Subcutaneous adipose tissue (tissue), 4 donors: Measurements from ENCODE around the gene RTF1. TPM values are rescaled to one million over a fixed set of nuclear protein-coding genes. Genes with fewer than 3 reads are reported as not detected.

Source experiments
- CTCF ChIP-seq: fragments of 450-650 bp; IDR thresholded peaks from one replicate; pipeline ENCODE4 v1.5.1; 2016; ENCODE audit warnings: low read depth, mild to moderate bottlenecking, control low read depth, antibody characterized with exemption, moderate library complexity
- total RNA-seq, 4 donors: library from RNA; depleted of rRNA; stranded (reverse); fragments of >200 nt; gene quantifications; one replicate each; pipeline ENCODE4 v1.1.0, GENCODE V29; 2016

The RTF1 gene
- total RNA-seq, 4 donors from 2014 or later: 21.7 to 58.7 (median 32.5) TPM

DNA sequence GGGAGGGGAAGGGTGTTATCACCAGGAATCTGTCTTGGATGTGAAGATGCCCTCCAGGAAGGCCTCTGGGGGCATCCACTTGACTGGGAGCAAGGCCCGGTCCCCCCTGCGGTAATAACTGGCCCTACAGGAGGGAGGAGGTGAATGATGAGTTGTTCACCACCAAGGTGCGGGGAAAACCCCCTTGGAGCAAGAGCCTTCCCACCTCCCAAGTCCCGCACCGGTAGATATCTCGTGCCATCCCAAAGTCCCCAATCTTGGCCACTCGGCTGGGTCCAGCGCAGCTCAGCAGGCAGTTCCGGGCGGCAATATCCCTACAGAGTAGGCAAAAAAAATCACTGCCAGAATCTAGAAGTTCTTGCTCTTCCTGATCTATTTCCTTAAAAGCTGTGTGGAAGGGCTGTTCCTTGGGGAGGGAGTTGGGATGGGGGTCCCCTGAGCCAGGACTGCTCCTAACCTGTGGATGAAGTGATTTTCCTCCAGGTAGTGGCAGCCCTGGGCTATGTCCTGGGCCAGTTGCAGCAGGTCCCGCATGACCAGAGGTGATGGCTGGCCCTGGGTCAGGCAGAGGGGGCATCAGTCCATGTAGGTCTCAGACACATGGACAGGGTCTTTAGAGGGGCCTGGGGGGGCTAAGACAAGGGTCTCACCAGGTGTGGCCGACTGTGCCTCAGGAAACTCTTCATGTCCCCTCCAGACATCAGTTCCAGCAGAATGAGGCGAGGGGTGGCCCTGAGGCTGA is 88.0 kb downstream of the RTF1 start:
- no peak for TF ChIP-seq CTCF

- TF ChIP-seq CTCF: no peak
Observed at GRCh38 chr15:41505776-41506175, 88.9 kb downstream of the RTF1 start.

DNA sequence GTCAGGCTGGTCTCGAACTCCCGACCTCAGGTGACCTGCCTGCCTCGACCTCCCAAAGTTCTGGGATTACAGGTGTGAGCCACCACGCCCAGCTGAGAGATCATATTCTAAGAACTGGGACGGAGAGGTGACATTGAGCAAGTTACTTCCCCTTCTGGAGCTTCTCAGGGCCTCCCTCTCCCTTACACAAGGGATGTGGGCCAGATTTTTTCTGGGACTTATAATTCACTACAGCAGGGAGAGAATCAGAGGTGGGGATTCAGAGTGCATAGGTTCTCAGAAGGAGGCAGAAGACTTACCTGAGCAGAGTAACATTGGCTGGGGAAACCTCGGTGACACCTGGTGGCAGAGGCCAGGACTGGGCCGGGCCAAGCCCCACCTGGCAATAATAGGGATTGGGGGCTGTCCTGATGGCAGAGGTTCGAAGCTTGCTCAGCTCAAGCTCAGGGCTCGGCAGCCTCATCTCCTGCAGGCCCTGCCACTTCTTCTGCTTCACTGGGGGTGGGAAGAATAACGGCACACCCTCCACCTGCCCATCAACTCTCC is 90.0 kb downstream of the RTF1 start:
- TF ChIP-seq CTCF: no peak

DNA sequence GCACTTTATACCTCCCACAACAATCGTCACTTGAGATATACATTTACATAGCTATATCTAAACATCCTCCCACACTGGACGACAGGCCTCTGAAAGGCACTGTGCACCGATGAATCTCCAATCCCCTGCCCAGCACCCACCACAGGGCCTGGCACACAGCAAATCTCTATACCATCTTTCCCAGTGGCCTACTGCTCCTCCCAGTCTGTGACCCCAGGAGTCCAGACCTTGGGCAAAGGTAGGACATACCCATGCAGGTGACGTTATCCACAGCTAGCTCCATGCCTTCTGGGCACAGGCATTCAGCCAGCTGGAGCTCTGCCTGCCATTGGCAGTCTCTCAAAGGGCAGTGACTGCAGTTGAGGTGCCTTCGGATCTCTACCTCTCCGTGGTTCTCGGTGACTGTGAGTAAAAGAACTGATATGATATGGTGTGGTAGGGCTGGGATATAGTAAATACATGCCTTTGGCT is 91.0 kb downstream of the RTF1 start:
- TF ChIP-seq CTCF: no peak

GRCh38 chr15:41510728-41511127 is 93.8 kb downstream of the RTF1 start:
- no peak for TF ChIP-seq CTCF

- no peak for TF ChIP-seq CTCF
Observed at GRCh38 chr15:41511331-41511898, 94.5 kb downstream of the RTF1 start.

GRCh38 chr15:41511899-41512369 is 95.0 kb downstream of the RTF1 start:
- TF ChIP-seq CTCF: no peak
